Loucy (cell line): ENCODE data around the gene SNX27.
"Not testable (repeated sequence)": the region's sequence is repeated elsewhere in the genome, so short reads cannot be mapped to it uniquely, and the experiment has no call there.

Experiments
- H2AFZ ChIP-seq: fragments of 200-600 bp; sonication (generic); 2 replicates; pipeline ENCODE4 v1.6.0; 2016; ENCODE audit warnings: antibody characterized with exemption, mild to moderate bottlenecking, low read length, moderate library complexity
- H3F3A ChIP-seq: fragments of 200-600 bp; 2 replicates; pipeline ENCODE4 v1.6.0; 2016; ENCODE audit warnings: antibody characterized with exemption, low read depth, mild to moderate bottlenecking
- H3K27me3 ChIP-seq: fragments of 200-600 bp; sonication (generic); 2 replicates; pipeline ENCODE4 v1.6.1; 2014; ENCODE audit warnings: low read length, mild to moderate bottlenecking; ENCODE audit not compliant: insufficient read depth, poor library complexity, severe bottlenecking
- H3K36me3 ChIP-seq: fragments of 200-600 bp; sonication (generic); 2 replicates; pipeline ENCODE4 v1.6.1; 2016; ENCODE audit warnings: low read length; ENCODE audit not compliant: insufficient read depth
- H3K4me1 ChIP-seq: fragments of 200-600 bp; sonication (generic); 2 replicates; pipeline ENCODE4 v1.5.1; 2014; ENCODE audit warnings: low read length, mild to moderate bottlenecking; ENCODE audit not compliant: insufficient read depth, poor library complexity, severe bottlenecking
- H3K4me2 ChIP-seq: fragments of 200-600 bp; sonication (generic); 2 replicates; pipeline ENCODE4 v1.6.0; 2014; ENCODE audit warnings: antibody characterized with exemption, low read length, low read depth, mild to moderate bottlenecking; ENCODE audit not compliant: poor library complexity, severe bottlenecking
- H3K4me3 ChIP-seq: fragments of 200-600 bp; sonication (generic); 2 replicates; pipeline ENCODE4 v1.5.1; 2014; ENCODE audit warnings: low read length, mild to moderate bottlenecking, mixed read lengths; ENCODE audit not compliant: poor library complexity, severe bottlenecking
- H3K79me2 ChIP-seq: fragments of 200-600 bp; sonication (generic); 2 replicates; pipeline ENCODE4 v1.6.1; 2014; ENCODE audit warnings: low read length; ENCODE audit not compliant: insufficient read depth
- H3K9ac ChIP-seq: fragments of 200-600 bp; sonication (generic); 2 replicates; pipeline ENCODE4 v1.6.0; 2014; ENCODE audit warnings: mild to moderate bottlenecking, low read depth, low read length, moderate library complexity; ENCODE audit not compliant: poor library complexity, severe bottlenecking
- H3K9me2 ChIP-seq: fragments of 200-600 bp; sonication (generic); replicated peaks from 2 replicates; pipeline ENCODE4 v1.6.1; 2016; ENCODE audit warnings: low read depth, low read length, mixed read lengths
- H3K9me3 ChIP-seq: fragments of 200-600 bp; sonication (generic); 2 replicates; pipeline ENCODE4 v1.6.1; 2014; ENCODE audit warnings: mild to moderate bottlenecking, antibody characterized with exemption, low read length, low read depth; ENCODE audit not compliant: insufficient read depth
- H4K20me1 ChIP-seq: fragments of 200-600 bp; sonication (generic); 2 replicates; pipeline ENCODE4 v1.6.0; 2014; ENCODE audit warnings: antibody characterized with exemption, low read length, mild to moderate bottlenecking; ENCODE audit not compliant: insufficient read depth, poor library complexity, severe bottlenecking
- EZH2phosphoT487 ChIP-seq: fragments of 200-600 bp; IDR thresholded peaks from 2 replicates; pipeline ENCODE4 v1.6.1; 2018; ENCODE audit warnings: antibody characterized with exemption, mild to moderate bottlenecking, moderate library complexity, borderline replicate concordance
- TF ChIP-seq, protein P1 (sequence below): fragments of 200-600 bp; sonication (generic); conservative IDR thresholded peaks from 2 replicates; pipeline ENCODE4 v1.5.1; 2014; ENCODE audit warnings: mild to moderate bottlenecking, antibody characterized with exemption, low read length

SNX27 gene

GRCh38 chr1:151733126-151733525, 121.3 kb downstream of the SNX27 start:
- Histone ChIP-seq H3K27me3 (no peaks in the 10 kb centered on the region), H2AFZ (no peak overlapping the region), H3F3A (no peaks in the 10 kb centered on the region), H3K9me2 (no peaks in the 10 kb centered on the region), H3K9me3 (no peaks in the 10 kb centered on the region; the same call in 1 of the 2 replicates), H3K4me3 (no peak overlapping the region), H3K4me2 (no peak overlapping the region), H3K4me1 (no peaks in the 10 kb centered on the region), H3K9ac (no peak overlapping the region), H4K20me1 (no peaks in the 10 kb centered on the region), H3K79me2 (no peaks in the 10 kb centered on the region), H3K36me3 (no peaks in the 10 kb centered on the region)
- TF ChIP-seq, protein P1, sequence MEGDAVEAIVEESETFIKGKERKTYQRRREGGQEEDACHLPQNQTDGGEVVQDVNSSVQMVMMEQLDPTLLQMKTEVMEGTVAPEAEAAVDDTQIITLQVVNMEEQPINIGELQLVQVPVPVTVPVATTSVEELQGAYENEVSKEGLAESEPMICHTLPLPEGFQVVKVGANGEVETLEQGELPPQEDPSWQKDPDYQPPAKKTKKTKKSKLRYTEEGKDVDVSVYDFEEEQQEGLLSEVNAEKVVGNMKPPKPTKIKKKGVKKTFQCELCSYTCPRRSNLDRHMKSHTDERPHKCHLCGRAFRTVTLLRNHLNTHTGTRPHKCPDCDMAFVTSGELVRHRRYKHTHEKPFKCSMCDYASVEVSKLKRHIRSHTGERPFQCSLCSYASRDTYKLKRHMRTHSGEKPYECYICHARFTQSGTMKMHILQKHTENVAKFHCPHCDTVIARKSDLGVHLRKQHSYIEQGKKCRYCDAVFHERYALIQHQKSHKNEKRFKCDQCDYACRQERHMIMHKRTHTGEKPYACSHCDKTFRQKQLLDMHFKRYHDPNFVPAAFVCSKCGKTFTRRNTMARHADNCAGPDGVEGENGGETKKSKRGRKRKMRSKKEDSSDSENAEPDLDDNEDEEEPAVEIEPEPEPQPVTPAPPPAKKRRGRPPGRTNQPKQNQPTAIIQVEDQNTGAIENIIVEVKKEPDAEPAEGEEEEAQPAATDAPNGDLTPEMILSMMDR: no peak
- TF ChIP-seq EZH2phosphoT487: no peak

DNA sequence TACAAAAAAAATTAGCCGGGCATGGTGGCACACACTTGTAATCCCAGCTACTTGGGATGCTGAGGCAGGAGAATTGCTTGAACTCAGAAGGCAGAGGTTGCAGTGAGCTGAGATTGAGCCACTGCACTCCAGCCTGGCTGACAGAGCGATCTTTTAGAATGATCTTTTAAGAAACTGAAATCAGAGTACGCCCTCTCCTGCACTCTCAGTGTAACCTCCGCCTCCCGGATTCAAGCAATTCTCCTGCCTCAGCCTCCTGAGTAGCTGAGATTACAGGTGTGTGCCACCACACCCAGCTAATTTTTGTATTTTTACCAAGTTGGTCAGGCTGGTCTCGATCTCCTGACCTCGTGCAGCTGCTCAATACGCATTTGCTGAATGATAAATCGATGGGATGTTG, 122.1 kb downstream of the SNX27 start:
- not testable (repeated sequence) for H4K20me1 ChIP-seq, H3K9me3 ChIP-seq

DNA sequence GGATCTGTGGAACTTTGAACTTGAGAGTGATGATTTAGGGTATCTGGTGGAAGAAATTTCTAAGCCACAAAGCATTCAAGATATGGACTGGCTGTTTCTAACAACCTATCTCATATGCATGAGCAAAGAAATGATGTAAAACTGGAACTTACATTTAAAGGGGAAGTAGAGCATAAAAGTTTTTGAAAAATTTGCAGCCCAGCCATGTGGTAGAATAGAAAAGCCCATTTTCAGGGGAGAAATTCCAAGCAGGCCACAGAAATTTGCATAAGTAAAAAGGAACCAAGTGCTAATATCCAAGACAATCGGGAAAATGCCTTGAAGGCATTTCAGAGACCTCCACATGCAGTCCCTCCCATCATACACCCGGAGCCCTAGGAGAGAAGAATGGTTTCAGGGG, 125.2 kb downstream of the SNX27 start:
- Histone ChIP-seq H2AFZ (no peak overlapping the region), H3K36me3 (no peaks in the 10 kb centered on the region), H3K9me2 (no peaks in the 10 kb centered on the region), H3K79me2 (no peaks in the 10 kb centered on the region), H3K9ac (no peak overlapping the region), H3F3A (no peaks in the 10 kb centered on the region), H3K4me3 (no peak overlapping the region), H3K4me2 (no peak overlapping the region), H3K9me3 (no peaks in the 10 kb centered on the region; the same call in 1 of the 2 replicates), H4K20me1 (no peaks in the 10 kb centered on the region), H3K4me1 (no peaks in the 10 kb centered on the region), H3K27me3 (no peaks in the 10 kb centered on the region)
- TF ChIP-seq EZH2phosphoT487: no peak
- TF ChIP-seq, protein P1: no peak

More for the DNA sequence above, 122.1 kb downstream of the SNX27 start:
- H3K36me3 ChIP-seq, H3F3A ChIP-seq, H2AFZ ChIP-seq, H3K79me2 ChIP-seq, H3K9me2 ChIP-seq, H3K4me3 ChIP-seq, H3K9ac ChIP-seq, H3K4me2 ChIP-seq, H3K4me1 ChIP-seq, H3K27me3 ChIP-seq: not testable (repeated sequence)

DNA sequence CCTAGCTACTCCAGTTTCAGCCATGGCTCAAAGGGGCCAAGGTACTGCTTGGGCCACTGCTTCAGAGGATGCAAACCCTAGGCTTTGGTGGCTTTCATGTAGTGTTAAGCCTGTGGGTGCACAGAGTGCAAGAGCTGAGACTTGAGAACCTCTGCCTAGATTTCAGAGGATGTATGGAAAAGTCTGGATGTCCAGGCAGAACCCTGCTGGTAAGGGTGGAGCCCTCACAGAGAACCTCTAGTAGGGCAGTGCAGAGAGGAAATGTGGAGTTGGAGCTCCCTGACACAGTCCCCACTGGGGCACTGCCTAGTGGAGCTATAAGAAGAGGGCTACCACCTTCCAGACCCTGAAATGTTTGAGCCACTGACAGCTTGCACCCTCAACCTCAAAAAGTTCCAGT, 125.6 kb downstream of the SNX27 start:
- no peaks in the 10 kb centered on the region for H3K36me3 ChIP-seq
- H3K79me2 ChIP-seq: no peaks in the 10 kb centered on the region
- no peak overlapping the region for H3K4me3 ChIP-seq
- H3K9ac ChIP-seq: no peak overlapping the region
- H3K4me2 ChIP-seq: no peak overlapping the region
- H2AFZ ChIP-seq: no peak overlapping the region
- H4K20me1 ChIP-seq: no peaks in the 10 kb centered on the region
- no peaks in the 10 kb centered on the region; the same call in 1 of the 2 replicates for H3K9me3 ChIP-seq
- no peaks in the 10 kb centered on the region for H3F3A ChIP-seq
- H3K9me2 ChIP-seq: no peaks in the 10 kb centered on the region
- no peaks in the 10 kb centered on the region for H3K27me3 ChIP-seq
- H3K4me1 ChIP-seq: no peaks in the 10 kb centered on the region
- TF ChIP-seq, protein P1: no peak
